Sigmoid colon (tissue), 4 donors: Measurements from ENCODE around the gene CHKA.

Experiments
- EP300 ChIP-seq, 4 donors: sonication (generic); formaldehyde crosslinking; IDR thresholded peaks; one replicate each; pipeline ENCODE4 v1.6.1; 2017; ENCODE audit warnings: antibody characterized with exemption in 4 of 4
- POLR2A ChIP-seq, 2 donors: fragments of 450-650 bp; IDR thresholded peaks; one replicate each; pipeline ENCODE4 v1.6.1; 2016; ENCODE audit warnings: antibody characterized with exemption in 2 of 2, mild to moderate bottlenecking in 2 of 2, moderate library complexity in 2 of 2
- POLR2AphosphoS5 ChIP-seq, 4 donors: sonication (generic); formaldehyde crosslinking; IDR thresholded peaks; one replicate each; pipeline ENCODE4 v1.6.1; 2017; ENCODE audit warnings: antibody characterized with exemption in 4 of 4

- TF ChIP-seq POLR2A (IDR thresholded peaks at IDR 0.05) (no peak), EP300 (IDR thresholded peaks at IDR 0.05) (no peak), POLR2AphosphoS5 (IDR thresholded peaks at IDR 0.05) (no peak)
Observed at GRCh38 chr11:68092411-68092810, 28.8 kb downstream of the CHKA start.
